ENCODE measurements around the gene NARS2. TPM values are rescaled to one million over a fixed set of nuclear protein-coding genes. Genes with fewer than 3 reads are reported as not detected.
"Not testable (repeated sequence)": the region's sequence is repeated elsewhere in the genome, so short reads cannot be mapped to it uniquely, and the experiment has no call there.

Gene NARS2
- total RNA-seq, 1 donor from 2014 or later = 11.6 TPM

- Mint-ChIP-seq H3K36me3 (ENCODE audit: unreplicated experiment) (peaks cover 2% of the 10 kb centered on the region), H3K4me1 (ENCODE audit: unreplicated experiment) (peaks cover 2% of the 10 kb centered on the region), H3K4me3 (ENCODE audit: unreplicated experiment) (no peak overlapping the region), H3K27me3 (ENCODE audit: unreplicated experiment) (no peaks in the 10 kb centered on the region), H3K27ac (ENCODE audit: unreplicated experiment) (no peak overlapping the region), H3K9me3 (ENCODE audit: unreplicated experiment) (no peaks in the 10 kb centered on the region)
- no peak for TF ChIP-seq CTCF (IDR thresholded peaks at IDR 0.05)
- DNase-seq (ENCODE audit: extremely low spot score, unreplicated experiment) = no peak
Measured at GRCh38 chr11:78520230-78520629, 54.4 kb downstream of the NARS2 start.

- no peak overlapping the region for H3K4me3 Mint-ChIP-seq (ENCODE audit: unreplicated experiment)
- peaks cover 2% of the 10 kb centered on the region for H3K4me1 Mint-ChIP-seq (ENCODE audit: unreplicated experiment)
- H3K27me3 Mint-ChIP-seq (ENCODE audit: unreplicated experiment) = no peaks in the 10 kb centered on the region
- DNase-seq (ENCODE audit: extremely low spot score, unreplicated experiment) = no peak
- no peak overlapping the region for H3K27ac Mint-ChIP-seq (ENCODE audit: unreplicated experiment)
- TF ChIP-seq CTCF (IDR thresholded peaks at IDR 0.05) = no peak
- H3K9me3 Mint-ChIP-seq (ENCODE audit: unreplicated experiment) = peaks cover 4% of the 10 kb centered on the region
- H3K36me3 Mint-ChIP-seq (ENCODE audit: unreplicated experiment) = peaks cover 6% of the 10 kb centered on the region
Measured at GRCh38 chr11:78516281-78516680, 58.4 kb downstream of the NARS2 start.

- Mint-ChIP-seq H3K27ac (ENCODE audit: unreplicated experiment) (no peak overlapping the region), H3K27me3 (ENCODE audit: unreplicated experiment) (no peaks in the 10 kb centered on the region), H3K4me3 (ENCODE audit: unreplicated experiment) (no peak overlapping the region), H3K36me3 (ENCODE audit: unreplicated experiment) (peaks cover 10% of the 10 kb centered on the region), H3K4me1 (ENCODE audit: unreplicated experiment) (no peaks in the 10 kb centered on the region), H3K9me3 (ENCODE audit: unreplicated experiment) (peaks cover 13% of the 10 kb centered on the region)
- no peak for DNase-seq (ENCODE audit: extremely low spot score, unreplicated experiment)
- TF ChIP-seq CTCF (IDR thresholded peaks at IDR 0.05) = no peak
Measured at GRCh38 chr11:78514922-78515502, 59.7 kb downstream of the NARS2 start.

- H3K27ac Mint-ChIP-seq (ENCODE audit: unreplicated experiment); H3K4me3 Mint-ChIP-seq (ENCODE audit: unreplicated experiment); DNase-seq (ENCODE audit: extremely low spot score, unreplicated experiment); H3K4me1 Mint-ChIP-seq (ENCODE audit: unreplicated experiment); H3K27me3 Mint-ChIP-seq (ENCODE audit: unreplicated experiment): not testable (repeated sequence)
- H3K36me3 Mint-ChIP-seq (ENCODE audit: unreplicated experiment) = peaks cover 17% of the 10 kb centered on the region
- peaks cover 20% of the 10 kb centered on the region for H3K9me3 Mint-ChIP-seq (ENCODE audit: unreplicated experiment)
Measured at GRCh38 chr11:78513085-78513484, 61.6 kb downstream of the NARS2 start.

- DNase-seq (ENCODE audit: extremely low spot score, unreplicated experiment) = no peak
- peaks cover 21% of the 10 kb centered on the region for H3K36me3 Mint-ChIP-seq (ENCODE audit: unreplicated experiment)
- peaks cover 15% of the 10 kb centered on the region for H3K4me1 Mint-ChIP-seq (ENCODE audit: unreplicated experiment)
- H3K4me3 Mint-ChIP-seq (ENCODE audit: unreplicated experiment) = no peak overlapping the region
- no peak overlapping the region for H3K27ac Mint-ChIP-seq (ENCODE audit: unreplicated experiment)
- H3K27me3 Mint-ChIP-seq (ENCODE audit: unreplicated experiment) = no peaks in the 10 kb centered on the region
- TF ChIP-seq CTCF (IDR thresholded peaks at IDR 0.05) = no peak
- H3K9me3 Mint-ChIP-seq (ENCODE audit: unreplicated experiment) = peaks cover 24% of the 10 kb centered on the region
Measured at GRCh38 chr11:78510597-78510996, 64.1 kb downstream of the NARS2 start.

Measured in osteocyte (in vitro differentiated cells).